Measurements from ENCODE around the gene TNS3. TPM values are rescaled to one million over a fixed set of nuclear protein-coding genes. Genes with fewer than 3 reads are reported as not detected.

The TNS3 gene
- total RNA-seq, 1 experiment from 2014 or later = 143 TPM

DNA sequence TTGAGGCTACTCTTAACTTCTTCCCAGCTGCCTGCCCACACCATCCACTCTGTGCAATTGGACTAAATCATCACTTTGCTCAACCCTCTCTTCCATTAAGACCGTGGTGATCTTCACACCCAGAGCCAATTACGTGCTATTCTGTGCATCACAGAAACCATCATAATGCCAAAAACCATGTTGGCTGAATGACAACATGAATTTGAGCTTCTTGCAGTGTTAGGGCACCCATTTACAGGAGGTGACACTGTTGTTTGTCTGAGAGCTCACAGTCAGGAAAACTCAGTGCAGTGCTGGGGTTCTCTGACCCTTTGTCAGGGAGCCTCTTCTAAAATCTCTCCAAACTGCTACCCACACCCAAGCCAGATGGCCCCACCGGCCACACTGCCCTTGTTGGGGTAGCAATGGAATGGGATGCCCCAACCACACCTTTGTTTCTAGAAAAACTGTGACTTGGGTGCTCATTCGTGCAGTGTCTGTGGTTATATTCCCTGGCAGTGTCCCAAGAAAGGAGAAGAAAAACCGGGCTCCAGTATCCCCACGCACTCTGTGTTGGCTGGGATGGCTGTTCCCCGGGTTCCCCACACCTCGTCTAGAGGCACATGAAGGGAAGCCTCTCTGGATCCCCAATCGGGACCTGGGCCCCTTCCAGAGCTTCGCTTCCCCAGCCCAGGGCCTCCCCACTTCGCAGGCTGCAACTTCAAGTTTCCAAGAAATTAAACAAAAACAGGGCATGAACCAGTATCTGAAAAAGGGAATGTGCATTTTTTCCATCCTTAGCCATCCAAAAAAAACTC, 2.0 kb upstream of the TNS3 start:
- Histone ChIP-seq H3K9me2 (ENCODE audit: insufficient read depth) (no peaks in the 10 kb centered on the region), H2AFZ (no peak overlapping the region), H4K20me1 (ENCODE audit: insufficient read depth) (no peaks in the 10 kb centered on the region), H3K9me3 (ENCODE audit: insufficient read depth, low read depth) (no peaks in the 10 kb centered on the region), H3F3A (ENCODE audit: insufficient read depth, low read depth) (peaks cover 68% of the 10 kb centered on the region), H3K27me3 (ENCODE audit: insufficient read depth, low read depth) (no peaks in the 10 kb centered on the region), H3K4me1 (replicated peaks; ENCODE audit: insufficient read depth) (peaks cover 80% of the 10 kb centered on the region), H3K27ac (peak overlapping the region; percentile 87), H3K36me3 (ENCODE audit: low read depth) (peaks cover 9% of the 10 kb centered on the region), H3K79me2 (ENCODE audit: low read depth) (peaks cover 53% of the 10 kb centered on the region), H3K4me3 (peak overlapping the region; percentile 65; the same call in 1 of the 2 replicates), H3K4me2 (peak overlapping the region; percentile 86)
- no peak for DNase-seq
- POLR2A ChIA-PET (ENCODE audit: unreplicated experiment) = no interaction called here
- CTCF ChIA-PET = interaction anchor here (0.6 kb wide), 1 partner anchor 20 kb away, joined by 3 read pairs; no protein-coding TSS in a partner anchor
- intact Hi-C loops (cut with micrococcal nuclease; ENCODE audit: unreplicated experiment) = no loop called here
- TF ChIP-seq, protein P1, sequence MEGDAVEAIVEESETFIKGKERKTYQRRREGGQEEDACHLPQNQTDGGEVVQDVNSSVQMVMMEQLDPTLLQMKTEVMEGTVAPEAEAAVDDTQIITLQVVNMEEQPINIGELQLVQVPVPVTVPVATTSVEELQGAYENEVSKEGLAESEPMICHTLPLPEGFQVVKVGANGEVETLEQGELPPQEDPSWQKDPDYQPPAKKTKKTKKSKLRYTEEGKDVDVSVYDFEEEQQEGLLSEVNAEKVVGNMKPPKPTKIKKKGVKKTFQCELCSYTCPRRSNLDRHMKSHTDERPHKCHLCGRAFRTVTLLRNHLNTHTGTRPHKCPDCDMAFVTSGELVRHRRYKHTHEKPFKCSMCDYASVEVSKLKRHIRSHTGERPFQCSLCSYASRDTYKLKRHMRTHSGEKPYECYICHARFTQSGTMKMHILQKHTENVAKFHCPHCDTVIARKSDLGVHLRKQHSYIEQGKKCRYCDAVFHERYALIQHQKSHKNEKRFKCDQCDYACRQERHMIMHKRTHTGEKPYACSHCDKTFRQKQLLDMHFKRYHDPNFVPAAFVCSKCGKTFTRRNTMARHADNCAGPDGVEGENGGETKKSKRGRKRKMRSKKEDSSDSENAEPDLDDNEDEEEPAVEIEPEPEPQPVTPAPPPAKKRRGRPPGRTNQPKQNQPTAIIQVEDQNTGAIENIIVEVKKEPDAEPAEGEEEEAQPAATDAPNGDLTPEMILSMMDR (conservative IDR thresholded peaks at IDR 0.05) = no peak
- TF ChIP-seq EZH2 (IDR thresholded peaks at IDR 0.05; ENCODE audit: low read depth) = no peak
- BruUV-seq (replicated peaks) = no TSS peak

DNA sequence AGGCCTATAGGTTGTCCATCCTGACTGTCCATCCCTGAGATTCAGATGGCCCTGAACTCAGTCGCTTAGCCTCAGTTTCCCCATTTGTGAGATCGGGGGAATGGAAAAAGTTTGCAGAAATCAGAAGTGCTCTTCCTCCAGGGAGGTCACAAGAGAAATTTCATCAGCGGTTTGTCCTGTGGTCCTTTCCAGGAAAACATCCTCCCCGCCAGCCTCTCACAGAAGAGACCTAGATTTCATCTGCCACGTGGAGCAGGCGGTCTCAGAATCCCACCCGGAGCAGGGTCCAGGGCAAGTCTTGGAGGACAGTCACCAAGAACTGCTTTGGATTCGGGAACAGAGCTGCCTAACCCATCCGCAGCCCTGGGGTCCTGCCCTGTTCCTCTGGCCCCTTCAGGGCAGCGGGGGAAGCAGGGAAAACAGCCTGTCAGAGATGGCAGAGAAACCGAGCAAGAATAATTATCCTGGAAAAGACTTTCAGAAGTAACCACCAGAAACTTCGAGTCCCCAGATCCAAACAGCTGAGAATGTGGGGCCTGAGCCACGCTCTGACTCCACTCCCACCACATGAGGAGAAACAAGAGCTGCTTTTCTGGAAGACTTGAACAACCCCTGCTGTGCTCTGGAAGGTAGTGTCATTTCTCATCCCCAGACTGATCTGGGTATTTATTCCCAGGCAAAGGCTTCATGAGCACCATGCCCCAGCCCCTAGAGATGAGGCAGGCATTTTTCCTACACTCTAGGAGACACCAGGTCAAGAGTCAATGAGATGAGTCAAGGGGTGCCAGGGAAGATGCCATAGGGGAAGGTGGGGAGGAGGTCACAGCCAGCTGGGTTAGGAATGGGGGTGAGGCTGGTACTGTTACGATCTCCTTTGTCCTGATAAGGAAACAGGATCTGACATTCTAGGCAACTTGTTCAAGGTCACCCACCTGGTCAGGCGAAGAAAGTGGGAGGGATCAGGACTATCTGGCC, 1.1 kb upstream of the TNS3 start:
- TF ChIP-seq, protein P1 (conservative IDR thresholded peaks at IDR 0.05) = no peak
- TF ChIP-seq EZH2 (IDR thresholded peaks at IDR 0.05; ENCODE audit: low read depth) = no peak
- peaks cover 13% of the 10 kb centered on the region for H3K36me3 ChIP-seq (ENCODE audit: low read depth)
- BruUV-seq (replicated peaks) = no TSS peak
- DNase-seq = peak in 1 of 2 experiments; percentile 89
- peaks cover 62% of the 10 kb centered on the region for H3K79me2 ChIP-seq (ENCODE audit: low read depth)
- ChIA-PET CTCF (interaction anchor here (0.7 to 1.1 kb wide), 2 partner anchors 18 to 200 kb away, joined by 3 read pairs; no protein-coding TSS in a partner anchor), POLR2A (ENCODE audit: unreplicated experiment) (interaction anchor here (0.6 kb wide), 2 partner anchors 43 to 69 kb away, joined by 4 to 15 read pairs; no protein-coding TSS in a partner anchor)
- H2AFZ ChIP-seq = peak overlapping the region; percentile 77
- H4K20me1 ChIP-seq (ENCODE audit: insufficient read depth) = no peaks in the 10 kb centered on the region
- H3K27ac ChIP-seq = peak overlapping the region; percentile 87
- no peaks in the 10 kb centered on the region for H3K9me3 ChIP-seq (ENCODE audit: insufficient read depth, low read depth)
- peak overlapping the region; percentile 65 for H3K4me3 ChIP-seq
- H3K9me2 ChIP-seq (ENCODE audit: insufficient read depth) = no peaks in the 10 kb centered on the region
- intact Hi-C loops (cut with micrococcal nuclease; ENCODE audit: unreplicated experiment) = no loop called here
- peaks cover 68% of the 10 kb centered on the region for H3F3A ChIP-seq (ENCODE audit: insufficient read depth, low read depth)
- no peaks in the 10 kb centered on the region for H3K27me3 ChIP-seq (ENCODE audit: insufficient read depth, low read depth)
- peak overlapping the region; percentile 86 for H3K4me2 ChIP-seq
- H3K4me1 ChIP-seq (replicated peaks; ENCODE audit: insufficient read depth) = peaks cover 80% of the 10 kb centered on the region

GRCh38 chr7:47581438-47581803, 490 bp downstream of the TNS3 start:
- H3K36me3 ChIP-seq (ENCODE audit: low read depth) = peaks cover 13% of the 10 kb centered on the region
- peaks cover 77% of the 10 kb centered on the region for H3K79me2 ChIP-seq (ENCODE audit: low read depth)
- DNase-seq = no peak
- peaks cover 71% of the 10 kb centered on the region for H3F3A ChIP-seq (ENCODE audit: insufficient read depth, low read depth)
- no TSS peak for BruUV-seq (replicated peaks)
- H2AFZ ChIP-seq = peak overlapping the region; percentile 74
- ChIA-PET CTCF (interaction anchor here (0.6 kb wide), 3 partner anchors 179 to 238 kb away, joined by 3 to 9 read pairs (median 9); no protein-coding TSS in a partner anchor), POLR2A (ENCODE audit: unreplicated experiment) (no interaction called here)
- H3K27ac ChIP-seq = peak overlapping the region; percentile 87
- no peaks in the 10 kb centered on the region for H3K27me3 ChIP-seq (ENCODE audit: insufficient read depth, low read depth)
- H3K4me1 ChIP-seq (replicated peaks; ENCODE audit: insufficient read depth) = peaks cover 80% of the 10 kb centered on the region
- no peaks in the 10 kb centered on the region for H3K9me3 ChIP-seq (ENCODE audit: insufficient read depth, low read depth)
- TF ChIP-seq, protein P1 (conservative IDR thresholded peaks at IDR 0.05) = no peak
- TF ChIP-seq EZH2 (IDR thresholded peaks at IDR 0.05; ENCODE audit: low read depth) = no peak
- H3K4me3 ChIP-seq = peak overlapping the region; percentile 65
- no peaks in the 10 kb centered on the region for H3K9me2 ChIP-seq (ENCODE audit: insufficient read depth)
- H4K20me1 ChIP-seq (ENCODE audit: insufficient read depth) = no peaks in the 10 kb centered on the region
- intact Hi-C loops (cut with micrococcal nuclease; ENCODE audit: unreplicated experiment) = loop anchor here (1.0 kb wide), 1 partner anchor 238 kb away; no protein-coding TSS in a partner anchor
- peak overlapping the region; percentile 86 for H3K4me2 ChIP-seq
